HUES48 (cell line): ENCODE measurements around the gene ADAM29.

Experiments used
- H3K27ac ChIP-seq: one replicate; pipeline ENCODE4 v1.7.0; 2013; ENCODE audit warnings: low read depth, low read length, inconsistent platforms
- H3K27me3 ChIP-seq: 2 replicates; pipeline ENCODE4 v1.6.1; 2013; ENCODE audit warnings: mild to moderate bottlenecking, low read length; ENCODE audit not compliant: control insufficient read depth, insufficient read depth
- H3K36me3 ChIP-seq: 2 replicates; pipeline ENCODE4 v1.6.1; 2013; ENCODE audit warnings: low read length; ENCODE audit not compliant: control insufficient read depth, insufficient read depth
- H3K4me1 ChIP-seq: 2 replicates; pipeline ENCODE4 v1.6.1; 2013; ENCODE audit warnings: mild to moderate bottlenecking, low read length; ENCODE audit not compliant: control insufficient read depth, insufficient read depth
- H3K4me3 ChIP-seq: 2 replicates; pipeline ENCODE4 v1.5.1; 2013; ENCODE audit warnings: mild to moderate bottlenecking, low read depth, low read length
- H3K9ac ChIP-seq: 2 replicates; pipeline ENCODE4 v1.6.1; 2013; ENCODE audit warnings: mild to moderate bottlenecking, low read depth, low read length, moderate library complexity
- H3K9me3 ChIP-seq: 2 replicates; pipeline ENCODE4 v1.6.1; 2013; ENCODE audit warnings: low read length; ENCODE audit not compliant: control insufficient read depth, insufficient read depth

Gene ADAM29

DNA sequence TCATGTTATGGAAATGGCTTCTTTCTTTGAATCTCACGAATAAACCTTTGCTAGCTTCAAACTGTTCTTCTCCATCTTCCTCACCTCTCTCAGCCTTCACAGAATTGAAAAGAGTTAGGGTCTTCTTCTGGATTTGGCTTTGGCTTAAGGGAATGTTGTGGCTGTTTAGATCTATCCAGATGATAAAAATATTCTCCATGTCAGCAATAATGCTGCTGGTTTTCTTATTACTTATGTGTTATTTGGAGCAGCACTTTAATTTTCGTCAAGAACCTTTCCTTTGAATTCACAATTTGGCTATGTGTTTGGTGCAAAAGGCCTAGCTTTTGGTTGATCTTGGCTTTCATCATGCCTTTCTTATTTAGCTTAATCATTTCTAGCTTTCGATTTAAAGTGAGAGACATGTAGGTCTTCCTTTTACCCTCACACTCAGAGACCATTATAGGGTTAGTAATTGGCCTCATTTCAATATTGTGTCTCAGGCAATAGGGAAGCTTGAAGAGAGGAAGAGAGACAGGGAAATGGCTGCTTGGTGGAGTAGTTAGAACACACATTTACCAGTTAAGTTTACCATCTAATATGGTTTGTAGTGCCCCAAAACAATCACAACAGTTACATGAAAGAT is 5.1 kb upstream of the ADAM29 start:
- Histone ChIP-seq H3K9me3 (peaks cover 5% of the 10 kb centered on the region; the same call in 1 of the 2 replicates), H3K27me3 (no peaks in the 10 kb centered on the region), H3K36me3 (no peaks in the 10 kb centered on the region), H3K4me3 (no peak overlapping the region), H3K4me1 (no peaks in the 10 kb centered on the region), H3K9ac (no peak overlapping the region), H3K27ac (no peak overlapping the region)

DNA sequence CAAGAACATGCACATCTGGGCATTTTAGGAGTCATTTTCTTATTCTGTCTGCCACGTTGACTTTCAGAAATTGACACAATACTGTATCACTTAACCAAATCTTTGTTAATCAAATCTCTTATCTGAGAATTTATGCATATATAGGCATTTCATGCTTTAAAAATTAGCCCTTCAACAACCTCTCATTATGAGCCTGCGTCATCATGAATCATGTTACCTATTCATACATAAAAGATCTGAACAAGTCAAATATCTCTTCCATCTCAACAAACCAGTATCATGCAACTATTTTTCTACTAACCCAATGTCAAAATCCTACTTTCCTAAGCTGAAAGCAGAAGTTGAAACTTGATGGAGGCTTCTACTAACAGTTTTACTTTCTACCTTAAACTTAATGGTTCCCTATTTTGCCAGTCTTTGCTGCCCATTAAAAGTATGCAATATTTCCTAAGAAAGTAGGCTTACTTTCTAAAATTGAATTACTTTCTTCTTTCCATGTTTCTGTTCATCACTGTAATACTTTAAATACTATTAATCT is 1.8 kb downstream of the ADAM29 start:
- Histone ChIP-seq H3K4me1 (no peaks in the 10 kb centered on the region), H3K27me3 (no peaks in the 10 kb centered on the region), H3K4me3 (no peak overlapping the region), H3K27ac (no peak overlapping the region), H3K9ac (no peak overlapping the region), H3K9me3 (no peaks in the 10 kb centered on the region), H3K36me3 (no peaks in the 10 kb centered on the region)

DNA sequence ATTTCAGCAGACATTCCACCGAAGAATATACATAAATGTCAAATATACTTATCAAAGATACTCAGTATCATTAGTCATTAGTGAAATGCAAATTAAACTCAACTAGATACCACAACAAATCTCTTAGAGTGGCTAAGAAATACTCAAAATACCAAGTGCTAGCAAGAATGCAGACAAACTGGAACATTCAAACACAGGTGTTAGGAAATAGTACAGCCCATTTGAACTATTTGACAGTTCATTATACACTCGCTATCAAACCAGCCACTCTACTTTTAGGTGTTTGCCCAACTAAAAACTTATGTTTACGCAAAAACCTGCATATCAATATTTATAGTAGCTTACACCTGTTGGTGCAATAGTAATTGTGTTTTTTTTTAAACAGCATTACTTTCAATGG is 8.8 kb downstream of the ADAM29 start:
- no peaks in the 10 kb centered on the region for H3K9me3 ChIP-seq
- no peak overlapping the region for H3K4me3 ChIP-seq
- no peak overlapping the region for H3K27ac ChIP-seq
- H3K4me1 ChIP-seq = peaks cover 8% of the 10 kb centered on the region; the same call in 1 of the 2 replicates
- no peak overlapping the region for H3K9ac ChIP-seq
- H3K36me3 ChIP-seq = no peaks in the 10 kb centered on the region
- no peaks in the 10 kb centered on the region for H3K27me3 ChIP-seq

DNA sequence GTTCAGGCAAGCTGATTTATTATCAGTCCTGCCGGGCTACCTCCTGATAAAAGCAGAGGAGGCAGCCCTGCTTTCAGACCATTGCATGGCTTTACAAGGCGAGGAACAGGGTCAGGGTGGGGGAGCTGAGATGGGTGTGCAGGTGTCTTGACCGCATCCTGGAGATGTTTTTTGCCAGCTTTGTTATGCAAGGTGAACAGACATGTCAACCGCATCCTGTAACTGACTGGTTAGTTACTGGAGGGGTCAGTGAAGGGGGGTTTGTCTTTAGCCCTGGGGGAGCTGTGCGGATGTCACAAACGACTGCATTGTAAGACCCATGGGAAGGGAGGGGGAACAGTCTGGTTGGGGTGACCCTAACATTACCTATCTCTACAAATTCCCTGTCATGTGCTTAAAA is 10.0 kb downstream of the ADAM29 start:
- peaks cover 8% of the 10 kb centered on the region; the same call in 1 of the 2 replicates for H3K4me1 ChIP-seq

DNA sequence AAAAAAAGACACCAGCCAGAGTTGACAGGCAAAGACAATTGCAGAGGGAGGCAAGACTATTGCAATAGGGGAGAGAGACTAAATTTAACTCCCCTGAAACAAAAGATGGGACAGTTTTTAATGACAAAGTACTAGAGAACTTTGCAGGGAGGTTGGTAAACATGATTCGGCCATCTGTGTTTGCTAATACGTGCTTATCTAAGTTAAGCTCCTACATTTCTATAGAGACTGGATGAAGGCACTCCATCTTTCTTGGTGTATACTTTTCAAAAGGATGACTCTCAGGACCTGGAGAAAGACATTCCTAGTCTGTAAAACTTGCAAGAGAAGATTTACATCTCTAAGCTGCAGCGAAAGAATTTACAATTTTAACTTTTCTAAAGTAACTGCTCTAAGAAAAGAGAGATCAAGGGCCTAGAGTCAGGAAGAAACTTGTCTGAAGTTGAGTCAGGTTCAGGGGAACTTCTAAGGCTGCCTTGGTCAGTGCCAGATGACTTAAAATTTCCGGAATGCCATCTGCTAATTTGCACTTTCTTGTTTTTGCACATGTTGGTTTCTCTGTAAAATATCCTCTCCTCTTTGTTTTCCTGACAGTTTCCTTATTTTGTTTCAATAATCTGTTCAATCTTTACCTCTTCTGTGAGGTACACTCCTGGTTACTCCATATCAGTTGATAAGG is 10.6 kb downstream of the ADAM29 start:
- H3K27ac ChIP-seq = no peak overlapping the region

More for the DNA sequence above, 10.0 kb downstream of the ADAM29 start:
- H3K4me3 ChIP-seq = no peak overlapping the region
- no peaks in the 10 kb centered on the region for H3K9me3 ChIP-seq
- no peak overlapping the region for H3K9ac ChIP-seq
- no peak overlapping the region for H3K27ac ChIP-seq
- H3K27me3 ChIP-seq = no peaks in the 10 kb centered on the region
- H3K36me3 ChIP-seq = no peaks in the 10 kb centered on the region

DNA sequence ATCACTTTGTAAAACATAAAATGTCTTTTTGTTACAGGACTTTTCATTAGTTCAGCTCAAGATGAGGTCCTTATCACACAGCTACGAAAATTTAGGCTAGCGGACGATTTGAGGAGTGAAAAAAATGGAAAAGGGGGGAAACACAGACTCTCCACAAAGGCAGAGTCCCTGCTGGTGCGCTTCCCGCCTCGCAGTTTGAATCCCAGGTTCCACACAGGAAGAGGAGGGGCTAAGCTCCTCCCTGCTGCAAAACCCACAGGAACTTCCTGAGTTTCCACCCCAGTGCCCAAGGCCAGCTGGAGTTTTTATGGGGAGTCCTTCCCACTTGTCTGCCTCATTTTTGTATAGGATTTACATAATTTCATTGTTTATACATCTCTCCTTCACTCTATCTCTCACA is 11.2 kb downstream of the ADAM29 start:
- H3K9ac ChIP-seq = no peak overlapping the region
- no peak overlapping the region for H3K27ac ChIP-seq
- no peak overlapping the region for H3K4me3 ChIP-seq
- H3K36me3 ChIP-seq = no peaks in the 10 kb centered on the region
- no peaks in the 10 kb centered on the region for H3K9me3 ChIP-seq
- H3K27me3 ChIP-seq = no peaks in the 10 kb centered on the region
- peaks cover 8% of the 10 kb centered on the region; the same call in 1 of the 2 replicates for H3K4me1 ChIP-seq

More for the DNA sequence above, 10.6 kb downstream of the ADAM29 start:
- Histone ChIP-seq H3K4me3 (no peak overlapping the region), H3K4me1 (peaks cover 8% of the 10 kb centered on the region; the same call in 1 of the 2 replicates), H3K9ac (no peak overlapping the region), H3K9me3 (no peaks in the 10 kb centered on the region), H3K27me3 (no peaks in the 10 kb centered on the region), H3K36me3 (no peaks in the 10 kb centered on the region)

DNA sequence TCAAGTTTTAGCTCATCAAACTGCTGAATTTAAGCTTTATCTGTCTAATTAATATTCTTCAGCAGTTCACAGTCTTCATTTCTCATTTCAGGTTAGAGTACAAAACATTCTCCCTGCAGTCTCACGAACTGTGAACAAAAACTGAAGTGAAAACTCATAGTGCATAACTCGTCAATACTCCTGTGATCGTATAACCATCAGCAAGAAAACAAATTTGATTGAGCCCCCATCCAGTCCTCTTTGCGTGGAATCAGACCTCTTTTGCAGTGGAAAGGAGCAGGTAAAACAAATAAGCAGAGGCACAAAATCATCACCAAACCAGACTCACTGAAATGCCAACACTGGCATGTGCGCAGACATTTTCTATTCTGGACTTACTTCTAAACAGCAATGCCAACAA is 12.7 kb downstream of the ADAM29 start:
- H3K4me3 ChIP-seq = no peak overlapping the region
- no peak overlapping the region for H3K27ac ChIP-seq
- peaks cover 8% of the 10 kb centered on the region; the same call in 1 of the 2 replicates for H3K4me1 ChIP-seq
- no peaks in the 10 kb centered on the region for H3K9me3 ChIP-seq
- no peaks in the 10 kb centered on the region for H3K36me3 ChIP-seq
- H3K27me3 ChIP-seq = no peaks in the 10 kb centered on the region
- no peak overlapping the region for H3K9ac ChIP-seq

DNA sequence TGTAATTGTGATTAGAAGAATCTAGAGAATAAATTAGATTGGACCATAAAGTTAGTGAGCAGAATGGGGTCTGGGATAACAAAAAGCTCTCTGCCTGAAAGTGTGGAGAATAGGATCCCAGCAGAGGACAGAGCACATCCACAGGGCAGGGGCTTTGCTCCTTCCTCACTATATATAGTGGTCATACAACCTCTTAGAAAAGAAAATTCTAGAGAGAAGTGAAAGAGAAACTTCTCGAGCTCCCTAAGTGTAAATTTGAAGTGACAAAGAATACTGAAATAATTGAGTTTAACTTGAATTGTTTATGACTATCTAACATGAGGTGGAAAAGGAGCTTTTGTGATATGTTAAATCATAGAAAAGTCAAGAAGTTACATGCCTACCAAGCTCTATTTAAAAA is 14.9 kb downstream of the ADAM29 start:
- Histone ChIP-seq H3K4me1 (peaks cover 8% of the 10 kb centered on the region; the same call in 1 of the 2 replicates), H3K4me3 (no peak overlapping the region), H3K27ac (no peak overlapping the region)

DNA sequence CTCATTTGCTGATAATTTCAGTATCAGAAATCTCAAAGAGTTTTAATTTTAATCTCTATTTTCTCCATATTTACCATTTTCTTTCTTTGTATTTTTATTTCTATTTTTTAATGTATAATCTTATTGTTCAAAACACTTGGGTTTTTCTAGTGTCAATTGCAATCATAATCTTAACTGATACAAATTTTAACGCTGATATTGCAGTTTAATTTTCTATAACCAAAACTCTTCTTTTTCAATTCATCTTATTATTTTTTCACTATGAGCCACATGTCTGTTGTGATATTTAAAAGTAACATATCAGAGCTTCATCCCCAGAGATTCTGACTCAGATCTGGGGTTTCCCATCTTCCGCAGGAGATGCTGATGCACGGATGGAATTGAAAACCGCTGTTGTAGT is 16.2 kb downstream of the ADAM29 start:
- Histone ChIP-seq H3K27me3 (no peaks in the 10 kb centered on the region), H3K27ac (no peak overlapping the region), H3K4me3 (no peak overlapping the region), H3K36me3 (no peaks in the 10 kb centered on the region), H3K9me3 (no peaks in the 10 kb centered on the region), H3K4me1 (no peaks in the 10 kb centered on the region), H3K9ac (no peak overlapping the region)

More for the DNA sequence above, 14.9 kb downstream of the ADAM29 start:
- Histone ChIP-seq H3K36me3 (no peaks in the 10 kb centered on the region), H3K9me3 (no peaks in the 10 kb centered on the region), H3K9ac (no peak overlapping the region), H3K27me3 (no peaks in the 10 kb centered on the region)

DNA sequence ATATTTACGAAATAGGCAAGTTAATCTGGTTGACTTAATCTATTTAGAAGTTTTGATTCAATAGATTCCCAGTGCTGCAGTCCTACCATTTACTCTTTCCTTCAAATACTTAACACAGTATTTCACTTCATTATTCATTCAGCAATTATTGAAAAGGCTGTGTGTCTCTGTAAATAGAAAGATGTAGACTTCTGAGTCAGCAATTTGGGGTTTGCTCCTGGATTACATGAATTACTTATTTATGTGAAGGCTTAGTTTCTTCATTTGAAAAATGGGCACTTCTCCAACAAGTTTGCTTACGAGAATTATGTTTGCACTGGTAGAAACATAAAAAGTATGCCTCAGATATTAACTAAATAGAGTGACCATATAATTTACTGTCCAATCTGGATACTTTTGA is 17.4 kb downstream of the ADAM29 start:
- Histone ChIP-seq H3K27ac (no peak overlapping the region), H3K9me3 (no peaks in the 10 kb centered on the region), H3K36me3 (no peaks in the 10 kb centered on the region), H3K27me3 (no peaks in the 10 kb centered on the region), H3K9ac (no peak overlapping the region), H3K4me1 (no peaks in the 10 kb centered on the region), H3K4me3 (no peak overlapping the region)

DNA sequence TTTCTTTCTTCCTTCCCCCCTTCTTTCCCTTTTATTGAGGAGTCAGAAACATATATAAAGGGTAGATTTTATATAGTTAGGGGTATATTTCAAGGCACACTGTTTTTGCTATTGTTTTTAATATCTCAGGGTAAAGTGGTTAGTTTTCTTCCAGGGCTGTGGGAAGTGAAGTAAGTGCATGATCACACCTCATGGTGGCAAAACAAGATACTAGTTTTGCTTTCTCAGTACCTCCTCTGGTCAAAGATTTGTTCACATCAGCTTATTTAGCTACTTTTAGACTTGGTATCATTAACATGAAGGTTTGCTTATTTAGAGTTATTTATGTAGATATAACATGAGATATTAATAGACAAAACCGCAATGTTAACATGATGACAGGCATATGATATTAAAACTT is 21.8 kb downstream of the ADAM29 start:
- peaks cover 9% of the 10 kb centered on the region for H3K9me3 ChIP-seq

More for the DNA sequence above, 21.8 kb downstream of the ADAM29 start:
- no peaks in the 10 kb centered on the region for H3K27me3 ChIP-seq
- no peak overlapping the region for H3K4me3 ChIP-seq
- H3K27ac ChIP-seq = no peak overlapping the region
- H3K9ac ChIP-seq = no peak overlapping the region
- H3K36me3 ChIP-seq = no peaks in the 10 kb centered on the region
- H3K4me1 ChIP-seq = no peaks in the 10 kb centered on the region
